HG03280 (cell line): ENCODE measurements around the gene SP5.
"Not testable (repeated sequence)": the region's sequence is repeated elsewhere in the genome, so short reads cannot be mapped to it uniquely, and the experiment has no call there.

Experiments
- ATAC-seq: cut with Tn5 transposase; IDR thresholded peaks from one replicate; pipeline ENCODE4 v1.9.1; 2021; ENCODE audit warnings: mild to moderate bottlenecking, moderate library complexity; ENCODE audit not compliant: unreplicated experiment

Gene SP5

GRCh38 chr2:170715062-170715931 lies at the start of gene SP5:
SP5 (plus strand) TSS chr2:170715337; CDS start chr2:170715513, 176 bp downstream.
- no peak for ATAC-seq

- ATAC-seq, result no peak
These were observed 49.4 kb upstream of the SP5 start for GRCh38 chr2:170665743-170666142.

- ATAC-seq, result no peak
These were observed 45.2 kb upstream of the SP5 start for GRCh38 chr2:170669909-170670308.

- no peak for ATAC-seq
These were observed 44.5 kb upstream of the SP5 start for GRCh38 chr2:170670651-170671050.

- ATAC-seq, result no peak
These were observed 44.1 kb upstream of the SP5 start for GRCh38 chr2:170671079-170671478.

GRCh38 chr2:170674282-170674681 lies 40.9 kb upstream of the SP5 start:
- ATAC-seq, result not testable (repeated sequence)

GRCh38 chr2:170675701-170676100 lies 39.4 kb upstream of the SP5 start:
- no peak for ATAC-seq

GRCh38 chr2:170679607-170680079 lies 35.5 kb upstream of the SP5 start:
- ATAC-seq, result no peak

- peak; percentile 98 for ATAC-seq
These were observed 34.8 kb upstream of the SP5 start for GRCh38 chr2:170680172-170680941.

- no peak for ATAC-seq
These were observed 33.8 kb upstream of the SP5 start for GRCh38 chr2:170681311-170681710.

- no peak for ATAC-seq
These were observed 29.5 kb upstream of the SP5 start for GRCh38 chr2:170685591-170685990.

- no peak for ATAC-seq
These were observed 25.7 kb upstream of the SP5 start for GRCh38 chr2:170689481-170689880.

GRCh38 chr2:170690640-170691039 lies 24.5 kb upstream of the SP5 start:
- no peak for ATAC-seq

GRCh38 chr2:170694316-170694715 lies 20.8 kb upstream of the SP5 start:
- no peak for ATAC-seq

- no peak for ATAC-seq
These were observed 19.4 kb upstream of the SP5 start for GRCh38 chr2:170695521-170696410.

GRCh38 chr2:170696948-170697347 lies 18.2 kb upstream of the SP5 start:
- no peak for ATAC-seq

- no peak for ATAC-seq
These were observed 14.1 kb upstream of the SP5 start for GRCh38 chr2:170701011-170701410.

GRCh38 chr2:170703776-170704476 lies 11.2 kb upstream of the SP5 start:
- ATAC-seq, result no peak

- no peak for ATAC-seq
These were observed 7.0 kb upstream of the SP5 start for GRCh38 chr2:170707821-170708795.
